ENCODE measurements around the gene RING1.
A peak's percentile ranks its signal among the peaks of the same experiment; 100 is the strongest.

Gene RING1

GRCh38 chr6:33200219-33201146, 7.8 kb upstream of the RING1 start, which contains the start of the genes RXRB and SLC39A7:
RXRB (minus strand) TSS chr6:33200665; CDS start chr6:33200476, 189 bp downstream.
SLC39A7 (plus strand) TSS chr6:33200867; CDS start chr6:33201246, 379 bp downstream.
- CTCF ChIA-PET, result interaction anchor here (1.0 kb wide), 1 partner anchor 48 kb away, joined by 5 read pairs; no protein-coding TSS in a partner anchor
- POLR2A ChIA-PET, result interaction anchor here (1.3 kb wide), 1 partner anchor 229 kb away, joined by 14 read pairs; no protein-coding TSS in a partner anchor

GRCh38 chr6:33201147-33201545, 7.2 kb upstream of the RING1 start:
- no peak for TF ChIP-seq CTCF (IDR thresholded peaks at IDR 0.05; ENCODE audit: control extremely low read depth, extremely low read depth, low read depth, missing control alignments)
- CTCF ChIA-PET, result no interaction called here
- no peak for DNase-seq (ENCODE audit: extremely low spot score)
- POLR2A ChIA-PET, result no interaction called here

More at GRCh38 chr6:33200219-33201146, 7.8 kb upstream of the RING1 start, which contains the start of the genes RXRB and SLC39A7:
- TF ChIP-seq CTCF (IDR thresholded peaks at IDR 0.05; ENCODE audit: control extremely low read depth, extremely low read depth, low read depth, missing control alignments), result no peak
- peak; percentile 98 for DNase-seq (ENCODE audit: extremely low spot score)

- CTCF ChIA-PET, result no interaction called here
- DNase-seq (ENCODE audit: extremely low spot score), result no peak
Observed at GRCh38 chr6:33201935-33202334, 6.4 kb upstream of the RING1 start.

GRCh38 chr6:33202799-33203198, 5.5 kb upstream of the RING1 start:
- ChIA-PET POLR2A (no interaction called here), CTCF (interaction anchor here (1.4 kb wide), 1 partner anchor 31 kb away, joined by 3 read pairs; no protein-coding TSS in a partner anchor)
- no peak for DNase-seq (ENCODE audit: extremely low spot score)
- no peak for TF ChIP-seq CTCF (IDR thresholded peaks at IDR 0.05; ENCODE audit: control extremely low read depth, extremely low read depth, low read depth, missing control alignments)

More at GRCh38 chr6:33201935-33202334, 6.4 kb upstream of the RING1 start:
- POLR2A ChIA-PET, result no interaction called here
- no peak for TF ChIP-seq CTCF (IDR thresholded peaks at IDR 0.05; ENCODE audit: control extremely low read depth, extremely low read depth, low read depth, missing control alignments)

GRCh38 chr6:33203443-33204164, 4.7 kb upstream of the RING1 start:
- ChIA-PET CTCF (interaction anchor here (1.4 to 2.5 kb wide), 2 partner anchors 31 to 45 kb away, joined by 3 to 16 read pairs; no protein-coding TSS in a partner anchor), POLR2A (no interaction called here)
- DNase-seq (ENCODE audit: extremely low spot score), result no peak
- no peak for TF ChIP-seq CTCF (IDR thresholded peaks at IDR 0.05; ENCODE audit: control extremely low read depth, extremely low read depth, low read depth, missing control alignments)

GRCh38 chr6:33204165-33204414, 4.2 kb upstream of the RING1 start:
- POLR2A ChIA-PET, result interaction anchor here (0.9 to 1.1 kb wide), 2 partner anchors 10 to 12 kb away, joined by 4 read pairs; partner anchors contain the start of gene COL11A2
- DNase-seq (ENCODE audit: extremely low spot score), result no peak
- no peak for TF ChIP-seq CTCF (IDR thresholded peaks at IDR 0.05; ENCODE audit: control extremely low read depth, extremely low read depth, low read depth, missing control alignments)
- CTCF ChIA-PET, result interaction anchor here (2.5 kb wide), 1 partner anchor 45 kb away, joined by 16 read pairs; no protein-coding TSS in a partner anchor

All from GM10248 (cell line).